ENCODE data around the gene RUNX1.

RUNX1 gene

DNA sequence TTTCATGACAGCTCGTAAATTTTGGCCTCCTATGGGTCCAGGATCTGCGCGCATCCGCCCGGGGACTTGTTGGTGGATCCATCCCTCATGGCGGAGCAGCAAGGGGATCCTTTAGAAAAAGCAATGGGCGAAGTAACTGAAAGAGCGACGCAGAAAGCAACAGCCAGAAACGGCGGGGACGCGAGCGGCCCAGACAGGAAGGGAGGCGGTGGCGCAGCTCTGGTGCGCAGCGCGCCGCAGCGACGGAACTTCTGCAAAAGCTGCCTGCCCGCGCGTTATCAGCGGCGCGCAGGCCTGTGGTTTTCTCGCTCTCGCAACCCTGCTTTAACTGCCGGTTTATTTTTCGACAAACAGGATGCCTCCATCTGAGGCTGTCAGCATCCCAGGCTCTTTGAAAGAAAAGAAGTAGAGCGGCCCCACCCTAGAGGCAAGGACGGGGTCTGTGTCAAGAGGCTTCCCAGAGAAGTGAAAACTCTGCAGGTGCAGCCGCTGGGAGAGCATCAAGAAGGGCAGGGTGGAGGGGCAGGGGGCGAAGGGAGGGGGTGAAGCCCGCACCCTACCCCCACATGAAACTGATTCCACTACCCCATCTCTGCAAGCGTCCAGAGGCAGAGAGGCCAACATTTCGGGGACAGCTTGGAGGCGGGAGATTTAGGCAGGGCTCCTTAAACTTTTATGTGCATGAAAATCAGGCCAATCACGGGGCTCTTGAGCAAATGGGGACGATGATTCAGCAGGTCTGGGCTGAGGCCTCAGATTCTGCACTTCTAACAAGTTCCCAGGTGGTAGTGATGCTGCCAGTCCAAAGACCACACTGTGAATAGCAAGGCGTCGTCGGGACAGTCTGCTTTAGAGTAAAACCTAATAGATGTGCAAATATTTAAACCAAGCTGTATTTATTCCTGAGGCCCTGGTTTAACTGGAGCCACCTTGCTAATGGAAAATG lies 22.2 kb downstream of the RUNX1 start:
- TF ChIP-seq, protein P1, sequence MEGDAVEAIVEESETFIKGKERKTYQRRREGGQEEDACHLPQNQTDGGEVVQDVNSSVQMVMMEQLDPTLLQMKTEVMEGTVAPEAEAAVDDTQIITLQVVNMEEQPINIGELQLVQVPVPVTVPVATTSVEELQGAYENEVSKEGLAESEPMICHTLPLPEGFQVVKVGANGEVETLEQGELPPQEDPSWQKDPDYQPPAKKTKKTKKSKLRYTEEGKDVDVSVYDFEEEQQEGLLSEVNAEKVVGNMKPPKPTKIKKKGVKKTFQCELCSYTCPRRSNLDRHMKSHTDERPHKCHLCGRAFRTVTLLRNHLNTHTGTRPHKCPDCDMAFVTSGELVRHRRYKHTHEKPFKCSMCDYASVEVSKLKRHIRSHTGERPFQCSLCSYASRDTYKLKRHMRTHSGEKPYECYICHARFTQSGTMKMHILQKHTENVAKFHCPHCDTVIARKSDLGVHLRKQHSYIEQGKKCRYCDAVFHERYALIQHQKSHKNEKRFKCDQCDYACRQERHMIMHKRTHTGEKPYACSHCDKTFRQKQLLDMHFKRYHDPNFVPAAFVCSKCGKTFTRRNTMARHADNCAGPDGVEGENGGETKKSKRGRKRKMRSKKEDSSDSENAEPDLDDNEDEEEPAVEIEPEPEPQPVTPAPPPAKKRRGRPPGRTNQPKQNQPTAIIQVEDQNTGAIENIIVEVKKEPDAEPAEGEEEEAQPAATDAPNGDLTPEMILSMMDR (IDR thresholded peaks at IDR 0.05), result no peak

GRCh38 chr21:35026153-35026500 lies 23.0 kb downstream of the RUNX1 start:
- TF ChIP-seq, protein P1 (IDR thresholded peaks at IDR 0.05), result no peak

DNA sequence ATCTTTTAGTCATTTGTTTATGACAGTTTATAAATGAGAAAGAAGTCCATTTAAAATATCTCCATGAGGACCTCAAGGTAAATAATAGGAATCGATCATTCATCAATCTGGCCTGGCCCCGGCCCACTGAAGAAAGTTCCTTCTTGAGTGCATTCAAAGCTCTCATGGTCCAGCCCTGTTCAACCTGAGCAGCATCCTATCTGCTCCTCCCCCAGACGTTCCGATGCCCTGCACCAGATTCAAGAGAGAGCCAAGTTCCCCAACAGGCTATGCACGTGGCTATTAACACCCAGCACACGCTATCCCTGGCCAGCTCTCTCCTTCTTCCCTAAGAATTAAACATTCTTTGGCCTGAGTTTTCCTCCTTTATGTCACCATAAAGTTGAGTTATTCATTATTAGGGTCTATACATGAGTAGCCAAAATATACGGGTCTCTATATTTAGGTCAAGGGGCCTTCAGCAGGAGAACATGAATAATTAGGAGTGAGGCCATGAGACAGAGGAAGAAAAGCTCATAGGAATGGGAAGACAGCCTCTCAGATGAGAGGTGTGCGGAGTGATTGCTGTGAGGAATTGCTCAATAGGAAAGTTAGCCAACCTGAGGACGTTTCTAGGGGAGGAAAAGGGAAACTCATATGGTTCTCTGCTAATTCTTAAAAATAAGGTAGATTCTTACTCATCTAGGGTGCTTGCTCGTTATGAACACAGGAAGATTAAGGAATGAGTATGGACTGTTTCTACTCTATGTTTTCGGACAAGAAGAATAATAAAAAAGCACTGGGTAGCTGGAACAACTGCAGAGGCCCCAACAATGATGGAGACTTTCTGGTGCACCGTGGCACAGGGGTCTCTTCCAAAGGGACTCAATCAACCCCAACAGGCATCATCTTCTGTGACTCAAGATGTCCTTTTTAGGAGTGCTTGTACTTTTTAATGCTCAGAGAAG lies 23.6 kb downstream of the RUNX1 start:
- TF ChIP-seq, protein P1 (IDR thresholded peaks at IDR 0.05), result no peak

DNA sequence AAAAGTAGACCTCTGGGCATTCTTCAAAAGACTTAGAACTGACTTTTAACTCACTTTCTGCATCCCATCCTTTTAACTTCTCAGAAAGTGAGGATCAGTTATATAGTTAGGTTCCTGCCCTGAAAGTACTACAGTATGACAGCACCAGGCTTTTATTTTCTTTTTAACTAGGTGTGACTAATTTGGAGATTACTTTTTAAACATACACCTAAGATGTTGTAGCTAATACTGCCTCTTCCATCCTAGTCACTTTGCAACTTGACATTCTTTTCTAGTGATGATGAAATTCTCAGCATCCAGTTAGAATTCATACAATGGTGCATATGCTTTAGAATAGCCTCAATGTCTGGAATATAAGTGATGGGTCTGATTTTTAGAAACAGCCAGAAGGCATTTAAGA lies 24.6 kb downstream of the RUNX1 start:
- TF ChIP-seq, protein P1 (IDR thresholded peaks at IDR 0.05), result no peak

GRCh38 chr21:35024071-35024420 lies 25.1 kb downstream of the RUNX1 start:
- TF ChIP-seq, protein P1 (IDR thresholded peaks at IDR 0.05), result no peak

DNA sequence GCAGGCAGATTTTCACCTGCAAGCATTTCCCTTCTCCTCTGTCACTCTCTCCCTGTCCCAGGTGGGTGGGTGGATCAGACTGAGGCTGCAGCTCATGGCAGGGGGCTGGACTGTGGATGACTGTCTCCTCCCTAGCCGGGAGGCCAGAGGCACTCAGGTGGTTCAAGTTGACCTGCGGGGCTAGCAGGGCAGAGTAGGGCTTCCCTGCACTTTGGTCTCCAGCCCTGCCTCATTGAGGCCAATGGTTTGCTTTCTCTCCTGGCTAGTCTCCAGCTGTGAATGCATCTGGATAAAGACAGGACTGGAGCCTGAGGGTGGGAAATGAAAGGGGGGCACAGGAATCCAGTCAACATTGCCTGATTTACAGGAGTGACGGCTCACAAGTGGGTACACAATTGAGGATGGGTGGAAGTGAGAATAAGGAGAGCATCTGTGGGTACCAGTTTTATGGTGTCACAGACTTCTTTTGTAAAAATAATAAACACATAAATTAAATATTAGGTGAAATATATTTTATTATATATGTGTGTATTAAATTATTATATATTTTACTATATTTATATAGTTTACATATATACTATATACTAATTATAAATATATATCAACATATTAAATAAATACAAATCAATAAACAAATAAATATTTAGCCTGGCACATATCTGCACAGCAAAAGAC lies 25.6 kb downstream of the RUNX1 start:
- TF ChIP-seq, protein P1 (IDR thresholded peaks at IDR 0.05), result no peak

- TF ChIP-seq, protein P1 (IDR thresholded peaks at IDR 0.05), result no peak
Measured at GRCh38 chr21:35021546-35021945, 27.6 kb downstream of the RUNX1 start.

All from LNCAP (cell line).